HepG2 (cell line): Measurements from ENCODE around the gene TTBK1. TPM values are rescaled to one million over a fixed set of nuclear protein-coding genes. Genes with fewer than 3 reads are reported as not detected.

Experiments
- ARID4A ChIP-seq: sonication (generic); formaldehyde crosslinking; IDR thresholded peaks from 2 replicates; pipeline ENCODE4 v1.5.0; 2020; ENCODE audit warnings: mild to moderate bottlenecking, missing genetic modification reagents, borderline replicate concordance
- CBFB ChIP-seq: sonication (generic); formaldehyde crosslinking; IDR thresholded peaks from 2 replicates; pipeline ENCODE4 v1.4.0; 2020; ENCODE audit warnings: missing genetic modification reagents
- GPN1 ChIP-seq: sonication (generic); formaldehyde crosslinking; IDR thresholded peaks from 2 replicates; pipeline ENCODE4 v1.5.1; 2020; ENCODE audit warnings: missing genetic modification reagents, borderline replicate concordance
- HNRNPLL ChIP-seq: fragments of 200-400 bp; formaldehyde crosslinking; IDR thresholded peaks from 2 replicates; pipeline ENCODE4 v1.6.1; 2017; ENCODE audit warnings: mild to moderate bottlenecking, low read depth, low read length; ENCODE audit not compliant: poor library complexity, severe bottlenecking
- MAF1 ChIP-seq: sonication (generic); formaldehyde crosslinking; IDR thresholded peaks from 2 replicates; pipeline ENCODE4 v1.5.0; 2020; ENCODE audit warnings: missing genetic modification reagents, borderline replicate concordance
- PBX3 ChIP-seq: sonication (generic); formaldehyde crosslinking; IDR thresholded peaks from 2 replicates; pipeline ENCODE4 v1.8.1; 2023; ENCODE audit warnings: missing genetic modification reagents, inconsistent platforms, borderline replicate concordance
- SIX1 ChIP-seq: sonication (generic); formaldehyde crosslinking; IDR thresholded peaks from 2 replicates; pipeline ENCODE4 v1.4.0; 2020; ENCODE audit warnings: missing genetic modification reagents, borderline replicate concordance
- SNAPC4 ChIP-seq: sonication (generic); formaldehyde crosslinking; IDR thresholded peaks from 2 replicates; pipeline ENCODE4 v1.4.0; 2020; ENCODE audit warnings: mild to moderate bottlenecking, missing genetic modification reagents
- SP2 ChIP-seq: sonication (generic); formaldehyde crosslinking; IDR thresholded peaks from 2 replicates; pipeline ENCODE4 v1.5.1; 2020; ENCODE audit warnings: mild to moderate bottlenecking, missing genetic modification reagents
- ZNF160 ChIP-seq: sonication (generic); formaldehyde crosslinking; IDR thresholded peaks from 2 replicates; pipeline ENCODE4 v1.8.0; 2022; ENCODE audit warnings: mild to moderate bottlenecking, inconsistent platforms, missing genetic modification reagents
- ZNF546 ChIP-seq: sonication (generic); formaldehyde crosslinking; conservative IDR thresholded peaks from 2 replicates; pipeline ENCODE4 v1.8.1; 2023; ENCODE audit warnings: mild to moderate bottlenecking, missing genetic modification reagents
- ZNF598 ChIP-seq: sonication (generic); formaldehyde crosslinking; IDR thresholded peaks from 2 replicates; pipeline ENCODE4 v1.5.1; 2020; ENCODE audit warnings: mild to moderate bottlenecking, missing genetic modification reagents, borderline replicate concordance
- ZNF609 ChIP-seq: sonication (generic); formaldehyde crosslinking; IDR thresholded peaks from 2 replicates; pipeline ENCODE4 v1.4.0; 2020; ENCODE audit warnings: mild to moderate bottlenecking, missing genetic modification reagents, borderline replicate concordance
- polyA plus RNA-seq, 8 experiments: library from polyadenylated mRNA; depleted of rRNA in 3 of 8; stranded (reverse) in 7 of 8; unstranded in 1 of 8; fragments of >200 nt; fragmentation: Illumina TruSeq in 4 of 8; extraction: Trizol in 4 of 8; gene quantifications; 2 replicates each; pipeline versions ENCODE4 v1.2.1 to v1.2.3, GENCODE V29; 2011 to 2016; ENCODE audit warnings: low read depth in 4 of 8, missing spikeins in 1 of 8, mixed read lengths in 1 of 8; ENCODE audit not compliant: insufficient read depth in 1 of 8
- total RNA-seq, 5 experiments: library from RNA; depleted of rRNA; stranded (reverse); fragments of >200 nt; fragmentation: Illumina TruSeq; extraction: Trizol; gene quantifications; 2 replicates each; pipeline ENCODE4 v1.2.3, GENCODE V29; 2016; ENCODE audit warnings: low read depth in 1 of 5

TTBK1 gene
- total and polyA plus RNA-seq, 2 of the 13 experiments (the other 11 are each of a cell fraction or from before 2014, with no cell fraction given), result 0.24 to 0.33 TPM

- TF ChIP-seq ZNF609 (CRISPR knock-in tag), result no peak
- no peak for TF ChIP-seq ZNF546 (CRISPR knock-in tag)
- no peak for TF ChIP-seq HNRNPLL
- TF ChIP-seq CBFB, result no peak
- TF ChIP-seq SNAPC4 (CRISPR knock-in tag), result no peak
- no peak for TF ChIP-seq PBX3 (CRISPR knock-in tag)
- TF ChIP-seq ZNF598 (CRISPR knock-in tag), result no peak
- TF ChIP-seq SIX1, result peak; percentile 75; the same call in 1 of the 2 replicates
- no peak for TF ChIP-seq MAF1 (CRISPR knock-in tag)
- no peak for TF ChIP-seq ARID4A (CRISPR knock-in tag)
- TF ChIP-seq GPN1 (CRISPR knock-in tag), result no peak
- TF ChIP-seq ZNF160 (CRISPR knock-in tag), result no peak
- no peak for TF ChIP-seq SP2
Observed at GRCh38 chr6:43278524-43279078, 35.3 kb downstream of the TTBK1 start (continued).
